Coronary artery (tissue), 2 donors: ENCODE data around the gene POU5F1.

Source experiments
- DNase-seq: peaks from one replicate; pipeline ENCODE4 v3.0.0-alpha.2; 2017; ENCODE audit warnings: low spot score
- H3K27ac ChIP-seq, 2 donors: fragments of 200-600 bp; sonication (generic); one replicate each; pipeline ENCODE4 v1.5.1; 2016 to 2019
- H3K4me3 ChIP-seq: fragments of 200-600 bp; sonication (generic); 2 replicates; pipeline ENCODE4 v1.5.1; 2016; ENCODE audit warnings: mild to moderate bottlenecking, moderate library complexity
- TF ChIP-seq, protein P1 (sequence below): fragments of 200-600 bp; sonication (generic); IDR thresholded peaks from one replicate; pipeline ENCODE4 v1.5.1; 2019; ENCODE audit warnings: antibody characterized with exemption

The POU5F1 gene

DNA sequence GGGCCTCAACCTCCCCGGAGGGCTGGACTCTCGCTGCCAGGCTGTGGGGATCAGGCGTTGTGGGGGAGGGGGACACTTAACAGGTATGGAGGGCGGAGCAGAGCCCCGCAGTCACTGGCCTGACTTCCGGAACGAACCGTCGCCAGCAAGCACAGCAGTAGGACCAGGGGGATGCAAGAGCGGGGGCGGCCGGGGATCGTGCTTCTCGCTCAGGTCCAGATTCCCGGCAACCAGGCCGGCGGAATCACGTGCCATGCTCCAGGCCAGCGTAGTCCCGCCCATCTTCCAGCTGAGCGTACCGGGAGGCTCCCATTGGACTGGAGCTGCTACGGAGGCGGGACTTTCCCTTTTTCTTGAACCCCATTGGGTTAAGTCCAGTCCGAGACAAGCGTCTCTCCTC lies 10.0 kb upstream of the POU5F1 start:
- Histone ChIP-seq H3K4me3 (peak overlapping the region; percentile 51), H3K27ac (no peak overlapping the region)
- TF ChIP-seq, protein P1, sequence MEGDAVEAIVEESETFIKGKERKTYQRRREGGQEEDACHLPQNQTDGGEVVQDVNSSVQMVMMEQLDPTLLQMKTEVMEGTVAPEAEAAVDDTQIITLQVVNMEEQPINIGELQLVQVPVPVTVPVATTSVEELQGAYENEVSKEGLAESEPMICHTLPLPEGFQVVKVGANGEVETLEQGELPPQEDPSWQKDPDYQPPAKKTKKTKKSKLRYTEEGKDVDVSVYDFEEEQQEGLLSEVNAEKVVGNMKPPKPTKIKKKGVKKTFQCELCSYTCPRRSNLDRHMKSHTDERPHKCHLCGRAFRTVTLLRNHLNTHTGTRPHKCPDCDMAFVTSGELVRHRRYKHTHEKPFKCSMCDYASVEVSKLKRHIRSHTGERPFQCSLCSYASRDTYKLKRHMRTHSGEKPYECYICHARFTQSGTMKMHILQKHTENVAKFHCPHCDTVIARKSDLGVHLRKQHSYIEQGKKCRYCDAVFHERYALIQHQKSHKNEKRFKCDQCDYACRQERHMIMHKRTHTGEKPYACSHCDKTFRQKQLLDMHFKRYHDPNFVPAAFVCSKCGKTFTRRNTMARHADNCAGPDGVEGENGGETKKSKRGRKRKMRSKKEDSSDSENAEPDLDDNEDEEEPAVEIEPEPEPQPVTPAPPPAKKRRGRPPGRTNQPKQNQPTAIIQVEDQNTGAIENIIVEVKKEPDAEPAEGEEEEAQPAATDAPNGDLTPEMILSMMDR: no peak
- no peak for DNase-seq

DNA sequence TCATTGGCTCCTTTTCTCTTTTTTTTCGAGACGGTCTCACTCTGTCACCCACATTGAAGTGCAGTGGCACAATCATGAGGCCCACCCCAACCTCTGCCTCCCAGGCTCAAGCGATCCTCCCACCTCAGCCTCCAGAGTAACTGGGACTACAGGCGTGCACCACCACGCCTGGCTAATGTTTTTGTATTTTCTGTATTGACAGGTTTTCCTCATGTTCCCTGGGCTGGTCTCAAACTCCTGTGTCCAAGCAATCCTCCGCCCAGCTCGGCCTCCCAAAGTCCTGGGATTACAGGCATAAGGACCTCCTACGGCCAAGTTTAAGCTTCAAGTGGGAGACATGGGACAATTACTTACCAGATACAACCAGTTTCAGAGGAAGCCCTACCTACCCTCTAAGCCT lies 9.4 kb upstream of the POU5F1 start:
- TF ChIP-seq, protein P1: no peak
- DNase-seq: no peak
- peak overlapping the region; percentile 51 for H3K4me3 ChIP-seq
- H3K27ac ChIP-seq: no peak overlapping the region

- no peak overlapping the region for H3K27ac ChIP-seq
- TF ChIP-seq, protein P1: no peak
- no peak overlapping the region for H3K4me3 ChIP-seq
- DNase-seq: no peak
Measured at GRCh38 chr6:31179042-31179386, 8.5 kb upstream of the POU5F1 start.

DNA sequence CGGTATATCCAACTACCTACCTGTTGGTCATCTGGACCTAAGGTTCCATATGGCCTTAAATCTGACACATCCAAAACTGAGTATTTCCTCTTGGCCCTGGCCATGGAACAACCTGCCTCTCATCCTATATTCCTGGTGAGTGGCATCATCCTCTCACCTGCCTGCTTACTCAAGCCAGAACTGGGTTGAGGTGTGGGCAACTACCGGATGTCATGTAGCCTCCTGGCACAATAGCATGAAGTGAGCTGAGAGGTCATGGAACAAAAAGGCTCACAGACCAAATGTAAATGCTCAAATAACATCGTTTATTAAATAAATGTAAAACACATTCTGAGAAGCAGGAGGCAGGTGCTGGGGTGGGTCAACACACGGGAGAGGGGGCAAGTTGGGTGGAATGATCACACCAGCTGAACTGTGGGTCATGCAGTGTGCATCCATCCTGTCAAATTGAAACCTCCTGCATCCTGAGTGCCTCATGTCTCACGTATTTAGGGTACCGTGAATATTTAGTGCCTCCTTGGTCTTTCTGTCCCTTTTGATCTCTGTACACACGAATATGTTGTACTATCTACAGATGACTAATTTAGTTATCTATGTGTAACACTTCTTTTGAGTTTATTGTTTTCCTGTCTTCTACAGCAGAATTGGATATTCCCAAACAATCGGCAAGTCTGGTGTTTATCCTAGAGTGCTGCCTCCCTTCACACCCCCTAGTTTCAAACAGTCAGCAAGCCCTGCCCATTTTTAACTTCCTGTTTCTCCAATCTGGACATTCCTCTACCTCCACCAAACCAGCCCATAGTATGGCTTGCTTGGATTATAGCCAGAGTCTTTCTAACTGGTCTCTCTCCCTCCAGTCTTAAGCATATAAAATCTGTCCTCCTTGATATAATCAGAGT lies 7.9 kb upstream of the POU5F1 start:
- H3K27ac ChIP-seq: no peak overlapping the region
- DNase-seq: no peak
- TF ChIP-seq, protein P1: no peak
- no peak overlapping the region for H3K4me3 ChIP-seq

- TF ChIP-seq, protein P1: no peak
- no peak for DNase-seq
Measured at GRCh38 chr6:31175971-31176370, 5.5 kb upstream of the POU5F1 start.

DNA sequence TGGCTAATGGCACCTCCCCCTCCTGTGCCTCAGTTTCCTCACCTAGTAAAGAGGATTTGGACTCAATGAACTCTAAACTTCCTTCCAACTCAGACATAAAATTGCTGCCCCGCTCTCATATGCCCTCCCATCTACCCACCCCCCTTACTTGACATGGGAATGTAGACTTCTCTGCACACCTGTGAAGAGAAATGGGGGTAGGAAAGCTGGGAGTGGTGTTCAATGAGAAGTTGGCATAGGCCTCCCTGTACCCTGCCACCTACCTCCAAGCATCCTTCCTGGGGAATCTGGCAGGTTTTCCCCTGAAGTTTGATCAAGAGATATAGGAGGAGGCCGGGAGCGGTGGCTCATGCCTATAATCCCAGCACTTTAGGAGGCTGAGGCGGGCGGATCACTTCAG lies 3.9 kb upstream of the POU5F1 start:
- no peak for DNase-seq
- Histone ChIP-seq H3K4me3 (no peak overlapping the region), H3K27ac (no peak overlapping the region)
- TF ChIP-seq, protein P1: no peak

More at GRCh38 chr6:31175971-31176370, 5.5 kb upstream of the POU5F1 start:
- Histone ChIP-seq H3K4me3 (no peak overlapping the region), H3K27ac (no peak overlapping the region)

DNA sequence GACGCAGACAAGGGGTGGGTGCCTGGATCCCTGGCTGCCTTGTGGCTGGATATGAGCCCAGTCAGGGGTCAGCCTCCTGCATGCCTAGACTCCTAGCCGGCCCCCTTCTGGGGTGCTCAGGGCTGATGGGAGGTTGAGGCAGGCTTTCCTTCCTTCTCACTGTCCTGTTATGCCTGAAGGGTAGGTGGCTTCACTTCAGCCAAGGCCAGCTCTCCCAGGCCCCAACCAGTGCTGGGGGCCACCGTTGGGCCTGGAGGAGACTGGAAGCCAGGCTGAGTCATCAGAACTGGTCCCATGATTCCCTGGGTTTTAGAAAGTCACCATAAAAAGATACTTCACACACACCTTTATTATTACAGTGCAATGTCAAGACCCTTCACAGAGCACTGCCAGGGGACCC lies 2.9 kb upstream of the POU5F1 start:
- TF ChIP-seq, protein P1: no peak
- no peak overlapping the region for H3K4me3 ChIP-seq
- no peak overlapping the region for H3K27ac ChIP-seq
- no peak for DNase-seq
